Limb (tissue), 2 donors: ENCODE data around the gene MANBA.

Experiments used
- DNase-seq, 2 donors: peaks; one replicate each; pipeline ENCODE4 v3.0.0-alpha.2; 2016; ENCODE audit errors: extremely low spot score in 2 of 2

Gene MANBA

DNA sequence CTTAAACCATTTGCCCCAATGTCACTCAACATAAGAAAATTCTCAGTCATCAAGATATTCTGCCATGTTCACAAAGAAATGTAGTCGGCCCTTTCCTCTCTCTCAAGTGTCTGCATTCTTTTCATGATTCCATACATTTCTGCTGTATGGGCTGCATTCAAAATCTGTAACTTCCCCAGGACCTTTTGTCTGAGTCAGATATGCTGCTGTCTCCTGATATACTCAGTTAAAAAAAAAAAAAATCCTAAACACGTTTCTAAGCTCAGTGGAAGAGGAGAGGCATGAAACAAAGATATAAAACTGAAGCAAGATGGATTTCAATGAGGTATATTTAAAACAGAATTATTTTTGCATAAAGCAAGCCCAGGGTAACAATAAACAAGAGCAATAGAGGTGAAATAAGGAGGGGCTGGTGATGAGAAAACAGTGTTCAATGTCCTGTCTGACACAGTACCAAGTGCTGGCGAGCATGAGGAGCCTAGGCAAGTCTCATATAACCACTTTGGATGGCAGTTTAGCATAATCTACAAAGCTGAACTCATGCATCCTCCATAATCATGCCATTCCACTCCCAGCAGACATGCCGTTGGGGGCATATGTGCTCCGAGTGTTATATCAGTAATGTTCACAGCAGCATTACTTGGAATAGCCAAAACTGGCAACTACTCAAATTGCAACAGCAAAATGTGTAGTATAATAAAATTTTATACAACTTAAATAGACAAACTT, 76.7 kb downstream of the MANBA start:
- no peak for DNase-seq

DNA sequence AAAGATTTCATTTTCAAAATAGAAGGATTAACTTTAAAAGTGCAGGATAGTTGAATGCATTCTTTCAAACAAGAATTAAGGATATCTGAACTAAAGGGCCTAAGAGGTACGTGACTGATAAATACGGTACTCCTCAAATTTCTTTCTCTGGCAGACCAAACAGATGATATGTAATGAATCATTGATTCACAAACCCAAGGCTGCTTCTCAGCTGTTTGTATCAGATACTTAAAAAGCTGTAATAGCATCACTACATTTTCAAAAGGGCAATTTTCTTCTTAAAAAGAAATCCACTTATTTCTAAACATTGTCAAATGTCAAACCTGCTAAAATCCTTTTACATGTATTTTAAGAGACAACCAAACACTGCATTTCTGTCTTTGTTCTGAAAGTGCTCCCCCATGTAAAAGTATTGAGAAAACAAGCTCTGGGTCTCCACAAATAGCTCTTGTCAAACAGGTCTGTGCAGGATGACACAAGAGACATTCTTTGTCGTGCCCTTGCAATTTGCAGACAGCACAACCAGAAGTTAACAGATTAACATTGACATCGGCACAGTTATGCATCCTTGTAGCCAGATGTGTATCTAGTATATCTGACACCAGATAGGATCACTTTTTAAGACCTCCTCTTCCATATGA, 82.0 kb downstream of the MANBA start:
- peak in 1 of 2 donors; percentile 8 for DNase-seq

DNA sequence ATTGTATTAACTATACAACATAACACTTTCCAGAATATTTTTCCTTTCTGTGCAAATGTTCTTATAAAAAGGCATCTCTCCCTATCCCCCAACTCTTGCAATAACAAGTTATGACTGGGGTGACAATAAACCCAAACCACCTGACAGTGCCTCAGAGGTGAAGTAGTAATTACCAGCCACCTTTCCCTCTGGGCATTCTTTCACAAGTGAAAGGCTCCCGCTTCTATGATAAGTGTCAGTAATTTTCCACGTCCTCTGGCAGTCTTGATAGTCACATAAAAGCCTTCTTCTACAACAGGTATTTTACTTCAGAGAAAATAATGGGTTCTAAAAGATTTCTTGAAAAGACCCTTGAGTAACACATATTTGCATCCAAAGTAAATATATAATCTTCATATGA, 82.7 kb downstream of the MANBA start:
- DNase-seq = no peak

DNA sequence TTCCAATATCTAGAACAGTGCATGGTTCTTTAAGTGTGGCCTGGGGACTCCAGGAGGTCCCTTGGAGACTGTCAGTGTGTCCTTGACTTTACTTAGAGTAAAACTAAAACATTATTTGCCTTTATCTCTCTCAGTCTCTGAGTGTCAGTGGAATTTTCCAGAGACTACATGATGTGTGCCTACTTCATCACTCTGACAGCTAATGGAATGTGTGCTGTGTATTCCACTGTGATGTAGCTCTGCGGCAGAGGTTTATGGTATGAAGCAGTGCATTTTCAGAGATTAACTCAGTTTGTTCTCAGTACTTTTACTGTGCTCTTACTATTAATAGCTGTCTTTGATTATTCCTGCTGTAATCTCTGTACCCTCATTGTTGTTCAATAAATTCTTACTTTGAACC, 85.6 kb downstream of the MANBA start:
- DNase-seq = no peak

DNA sequence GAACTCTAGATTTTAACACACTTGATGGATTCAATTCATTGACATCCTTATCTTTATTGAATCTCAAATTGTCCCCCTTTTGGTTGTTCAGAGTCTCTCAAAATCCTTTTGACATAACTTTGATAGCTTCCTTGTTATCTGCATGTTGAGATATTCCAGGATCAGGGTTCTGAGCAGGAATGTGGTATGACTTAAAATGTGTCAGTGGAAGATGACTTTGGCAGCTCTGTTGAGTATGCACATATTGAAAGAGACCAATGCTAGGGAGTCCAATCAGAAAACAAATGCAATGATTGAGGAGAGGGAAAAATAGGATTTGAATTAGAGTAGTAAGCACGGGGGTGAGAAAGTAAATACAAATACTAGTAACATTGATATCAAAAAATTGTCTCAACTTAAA, 93.8 kb downstream of the MANBA start:
- DNase-seq = no peak

DNA sequence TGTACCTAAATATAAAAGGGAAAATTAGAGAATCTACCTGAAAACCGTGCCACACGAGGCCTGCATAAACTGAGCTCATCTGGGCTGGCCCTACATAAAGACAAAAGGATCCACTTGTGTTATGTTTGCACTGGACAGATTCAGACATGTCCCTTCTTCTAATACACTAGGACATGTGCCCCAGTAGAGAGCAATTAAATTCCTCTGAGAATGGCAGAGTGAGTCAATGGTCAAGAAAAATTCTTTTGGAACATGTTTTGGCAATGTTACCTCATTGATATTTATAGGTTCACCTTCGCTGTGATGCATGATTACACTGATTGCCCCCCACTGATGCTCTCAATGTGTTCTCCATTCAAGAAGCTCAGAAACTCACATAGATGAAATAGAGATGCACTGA, 95.2 kb downstream of the MANBA start:
- DNase-seq = no peak

DNA sequence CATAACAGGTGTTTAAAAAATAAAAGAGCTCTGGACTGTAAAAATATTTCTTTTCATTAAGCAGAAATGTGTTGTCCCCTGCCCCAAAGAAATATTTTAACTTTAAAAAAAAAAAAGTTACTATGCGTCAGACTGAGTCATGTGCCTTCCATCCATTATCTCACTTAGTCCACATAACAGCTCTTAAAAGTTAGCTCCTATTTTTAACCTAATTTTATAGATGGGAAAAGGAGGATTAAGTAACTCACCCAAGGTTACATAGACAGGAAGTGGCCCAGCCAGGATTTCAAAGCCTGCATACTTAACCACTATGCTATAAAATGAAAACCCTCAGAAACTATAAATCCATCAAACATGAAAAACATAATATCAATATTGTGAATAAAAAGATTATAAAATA, 97.7 kb downstream of the MANBA start:
- DNase-seq = no peak

DNA sequence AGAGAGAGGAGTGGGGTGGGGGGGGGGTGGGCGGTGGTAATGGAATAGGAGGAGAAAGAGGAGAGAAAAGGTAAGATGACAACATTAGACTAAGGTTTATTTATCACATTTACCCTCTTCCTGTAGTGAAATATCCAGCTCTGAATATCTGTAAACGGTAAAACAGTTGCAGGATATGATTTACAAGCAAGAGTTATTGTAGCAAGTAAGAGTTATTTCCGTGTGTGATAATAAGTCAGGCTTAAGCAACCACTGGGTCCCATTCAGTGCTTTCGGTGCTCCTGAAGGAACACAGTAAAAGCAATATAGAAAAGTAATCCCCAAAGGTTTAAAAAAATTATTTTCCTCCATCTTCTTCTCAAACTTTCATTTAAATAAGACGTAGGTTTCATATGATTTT, 103.6 kb downstream of the MANBA start:
- no peak for DNase-seq

DNA sequence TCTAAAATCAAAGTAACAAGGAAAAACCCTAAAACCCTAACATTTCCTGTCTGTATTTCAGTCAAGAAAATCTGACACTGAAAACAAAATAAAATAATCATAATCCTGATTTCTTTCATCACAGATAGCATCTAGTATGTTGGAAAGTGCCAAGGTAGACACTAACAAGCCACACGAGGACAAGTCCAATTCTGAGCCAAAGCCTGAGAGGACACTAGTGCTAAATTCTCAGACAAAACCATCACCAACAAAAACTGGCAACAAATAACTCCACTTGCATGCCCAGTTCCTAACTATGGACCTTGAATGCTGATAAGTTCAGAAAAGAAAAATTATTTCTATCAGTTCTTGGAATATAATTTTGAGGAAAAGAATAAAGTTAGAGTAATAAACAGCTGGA, 113.7 kb downstream of the MANBA start:
- no peak for DNase-seq

DNA sequence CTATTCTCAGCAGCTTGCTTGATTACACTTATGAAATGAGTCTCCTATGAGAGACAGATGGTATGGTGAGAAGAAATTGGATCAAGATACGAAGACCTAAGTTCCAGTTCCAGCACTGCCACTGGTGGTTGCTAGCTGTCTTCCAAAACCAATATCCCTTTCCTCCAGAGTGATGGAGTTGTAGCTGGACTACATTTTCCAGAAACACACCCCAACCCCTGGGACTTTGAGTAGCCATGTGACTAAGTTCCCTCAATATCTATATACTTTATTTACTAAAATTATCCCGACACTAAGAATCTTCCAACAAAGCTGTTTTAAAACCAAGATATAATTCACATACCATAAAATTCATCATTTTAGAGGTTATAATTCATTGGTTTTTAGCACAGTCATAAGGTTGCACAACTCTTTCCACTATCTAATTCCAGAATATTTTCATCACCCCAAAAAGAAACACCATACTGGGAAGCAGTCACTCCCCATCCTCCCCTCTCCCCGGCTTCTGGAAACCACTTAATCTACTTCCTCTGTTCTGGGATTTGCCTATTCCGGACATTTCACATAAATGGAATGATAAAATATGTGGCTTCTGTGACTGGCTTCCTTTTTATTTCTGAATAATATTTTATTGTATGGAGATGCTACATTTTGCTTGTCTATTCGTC, 118.0 kb downstream of the MANBA start:
- no peak for DNase-seq

DNA sequence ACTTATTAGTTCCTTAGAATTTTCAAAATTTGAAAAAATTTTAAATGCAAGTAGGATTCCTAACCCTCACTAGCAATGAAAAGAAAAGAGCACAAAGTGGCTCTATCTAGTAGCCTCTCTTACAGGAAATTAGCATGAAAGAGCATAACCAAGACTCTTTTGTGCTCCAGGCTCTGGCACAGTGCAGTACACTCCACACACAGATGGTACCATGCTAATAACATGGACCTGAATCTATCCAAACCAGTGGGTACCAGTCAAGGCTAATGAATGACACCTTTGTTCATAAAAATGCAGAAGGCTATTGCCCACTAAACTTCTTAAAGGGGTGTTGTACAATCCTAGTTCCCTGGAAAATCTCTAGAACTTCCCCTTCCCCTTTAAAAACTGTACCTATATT, 119.0 kb downstream of the MANBA start:
- DNase-seq = no peak

DNA sequence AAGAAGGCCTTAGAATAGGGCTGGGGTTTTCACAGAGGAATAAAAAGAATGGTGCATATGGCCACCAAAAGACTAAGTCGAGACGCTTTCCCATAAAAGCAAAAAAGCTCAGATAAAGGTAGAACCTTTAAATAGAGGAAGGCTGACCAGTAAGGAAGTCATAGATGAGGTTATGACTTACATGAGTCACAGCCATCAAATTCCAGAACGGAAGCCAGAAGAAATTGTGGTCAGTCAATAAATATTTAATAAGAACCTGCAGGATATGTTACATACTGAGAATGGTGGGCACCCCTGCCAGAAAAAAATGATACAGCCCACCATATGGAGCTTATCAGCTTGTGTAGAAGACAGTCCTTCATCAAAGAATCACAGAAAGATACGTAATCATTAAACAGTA, 120.1 kb downstream of the MANBA start:
- DNase-seq = no peak

DNA sequence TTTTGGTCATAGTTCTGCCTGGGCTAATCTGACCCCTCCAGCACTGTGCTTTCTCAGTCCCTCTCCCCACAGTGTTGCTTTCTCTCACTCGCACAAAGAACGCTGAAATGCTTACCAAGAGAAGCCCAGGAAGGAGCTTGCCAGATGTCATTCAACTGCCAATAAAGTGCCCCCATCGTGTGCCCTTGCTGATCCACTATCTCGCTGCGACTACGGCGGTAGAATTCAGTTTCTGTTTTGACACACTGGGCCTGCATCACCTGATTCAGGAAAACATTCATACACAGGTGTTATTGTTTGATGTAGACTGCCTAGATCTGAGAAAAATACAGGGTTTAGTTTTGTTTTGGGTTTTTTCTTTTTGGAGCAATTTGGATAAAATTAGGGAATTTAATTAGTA, 121.2 kb downstream of the MANBA start:
- no peak for DNase-seq

DNA sequence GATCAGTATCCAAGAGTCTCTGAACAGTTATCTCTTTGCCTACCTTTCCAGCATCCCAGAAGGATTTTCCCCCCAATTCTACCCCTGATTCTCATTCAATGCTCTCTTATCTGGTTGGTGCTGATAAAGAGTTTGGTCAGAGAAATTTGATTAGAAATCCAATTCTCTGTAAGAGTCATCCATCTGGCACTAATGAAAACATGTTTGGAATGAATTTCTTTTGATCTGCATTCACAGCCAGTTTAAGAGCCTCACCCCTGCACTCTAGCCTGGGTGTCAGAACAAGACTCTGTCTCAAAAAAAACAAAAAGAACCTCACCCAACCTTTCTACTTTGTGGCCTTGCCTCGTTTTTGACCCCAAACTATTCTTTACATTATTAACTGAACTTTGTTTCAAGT, 122.1 kb downstream of the MANBA start:
- DNase-seq = no peak

DNA sequence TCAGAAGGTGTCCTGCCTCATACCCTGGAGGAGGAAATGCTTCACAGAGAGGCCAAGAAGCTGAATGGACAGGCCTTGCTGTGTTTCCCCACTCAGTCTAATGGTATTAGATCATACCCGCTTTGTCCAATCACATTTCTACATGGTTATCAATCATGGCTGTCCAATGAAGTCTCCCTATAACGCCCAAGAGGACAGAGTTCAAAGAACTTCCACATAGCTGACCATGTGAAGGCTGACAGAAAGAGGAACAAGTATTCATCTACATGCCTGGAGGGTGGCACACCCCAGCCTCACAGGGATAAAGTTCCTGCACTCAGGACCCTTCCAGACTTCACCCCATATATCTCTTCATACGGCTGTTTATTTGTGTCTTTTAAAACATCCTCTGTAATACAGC, 123.4 kb downstream of the MANBA start:
- DNase-seq = no peak

DNA sequence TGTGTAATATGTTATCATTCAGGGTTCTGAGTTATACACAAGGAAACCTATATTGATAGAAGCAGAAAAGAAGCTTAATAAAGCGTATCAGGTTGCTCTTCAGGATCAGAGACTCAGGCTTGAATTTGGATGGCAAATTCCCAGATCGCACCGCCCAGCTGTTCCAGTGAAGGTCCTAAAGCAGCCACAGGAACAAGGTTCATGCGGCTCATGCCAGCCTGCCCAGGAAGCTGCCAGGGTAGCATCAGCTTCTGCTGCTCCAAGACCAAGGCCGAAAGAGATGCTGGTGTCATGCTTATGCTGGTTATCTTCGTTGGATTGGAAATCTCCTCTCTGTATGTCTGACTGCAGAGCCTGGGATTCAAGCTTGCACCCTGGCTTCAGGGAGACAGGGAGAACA, 127.7 kb downstream of the MANBA start:
- DNase-seq = no peak

DNA sequence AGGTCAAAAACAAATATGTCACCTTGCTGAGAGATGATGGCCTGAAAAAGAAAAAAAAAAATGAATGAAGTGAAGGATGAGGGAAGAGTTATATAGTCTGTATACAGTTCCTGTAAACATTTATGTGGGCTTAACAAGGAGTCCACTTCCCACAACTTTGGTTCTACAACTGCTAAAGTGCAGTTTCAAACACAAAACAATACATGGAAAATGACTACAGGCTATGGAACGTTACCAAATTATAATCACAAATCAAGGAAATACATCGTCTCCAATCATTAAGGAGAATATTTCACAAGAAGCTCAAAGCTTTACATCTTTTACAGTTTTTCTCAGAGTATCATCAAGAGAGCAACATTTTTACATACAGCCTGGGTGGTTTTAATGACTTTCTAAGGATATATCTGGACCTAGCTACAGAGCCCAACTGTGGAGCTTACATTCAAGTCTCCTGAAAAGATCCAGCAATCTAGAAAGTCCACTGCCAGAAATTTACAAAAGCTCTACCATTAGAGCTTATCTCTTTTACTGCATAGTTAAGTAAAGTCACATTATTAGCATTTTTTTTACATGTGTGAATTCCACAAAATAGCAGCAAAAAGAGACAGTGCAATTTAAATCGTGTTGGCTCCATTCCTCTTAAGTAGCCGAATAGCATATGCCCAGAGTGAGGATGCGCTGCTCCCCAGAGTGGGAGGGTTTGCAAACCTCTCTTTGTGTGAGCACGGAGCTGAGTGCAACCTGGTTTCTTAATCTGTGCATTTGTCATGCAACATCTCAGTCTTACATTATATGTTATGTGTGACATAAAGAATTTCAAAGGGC, 128.3 kb downstream of the MANBA start:
- no peak for DNase-seq

DNA sequence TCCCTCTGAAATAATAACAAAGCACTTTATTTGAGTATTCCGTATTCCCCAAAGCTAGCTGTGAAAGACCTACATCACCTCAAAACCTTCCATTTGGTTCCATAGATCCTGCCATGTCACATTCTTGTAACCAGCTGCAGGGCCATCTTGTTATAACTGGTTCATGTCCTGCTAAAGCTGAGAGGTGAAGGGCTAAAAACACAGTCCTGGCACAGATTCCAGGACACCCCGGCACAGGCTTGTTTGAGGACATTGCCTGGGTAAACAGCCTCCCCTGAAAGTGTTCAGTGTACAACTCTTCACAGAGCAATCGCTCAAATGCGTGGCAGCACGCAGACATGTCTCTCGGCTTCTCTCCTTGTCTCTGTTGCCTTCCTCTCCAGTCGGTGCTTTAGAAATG, 129.2 kb downstream of the MANBA start:
- no peak for DNase-seq

DNA sequence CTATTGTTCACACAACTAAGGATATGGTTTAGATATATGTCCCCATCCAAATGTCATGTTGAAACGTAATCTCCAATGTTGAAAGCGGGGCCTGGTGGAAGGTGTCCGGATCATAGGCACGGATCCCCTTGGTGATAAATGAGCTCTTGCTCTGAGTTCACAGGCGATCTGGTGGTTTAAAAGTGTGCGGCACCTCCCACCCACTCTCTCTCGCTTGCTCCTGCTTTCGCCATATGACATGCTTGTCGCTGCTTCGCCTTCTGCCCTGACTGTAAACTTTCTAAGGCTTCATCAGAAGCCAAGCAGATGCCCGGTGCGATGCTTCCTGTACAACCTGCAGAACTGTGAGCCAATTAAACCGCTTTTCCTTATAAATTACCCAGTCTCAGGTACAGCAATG, 131.1 kb downstream of the MANBA start:
- no peak for DNase-seq

DNA sequence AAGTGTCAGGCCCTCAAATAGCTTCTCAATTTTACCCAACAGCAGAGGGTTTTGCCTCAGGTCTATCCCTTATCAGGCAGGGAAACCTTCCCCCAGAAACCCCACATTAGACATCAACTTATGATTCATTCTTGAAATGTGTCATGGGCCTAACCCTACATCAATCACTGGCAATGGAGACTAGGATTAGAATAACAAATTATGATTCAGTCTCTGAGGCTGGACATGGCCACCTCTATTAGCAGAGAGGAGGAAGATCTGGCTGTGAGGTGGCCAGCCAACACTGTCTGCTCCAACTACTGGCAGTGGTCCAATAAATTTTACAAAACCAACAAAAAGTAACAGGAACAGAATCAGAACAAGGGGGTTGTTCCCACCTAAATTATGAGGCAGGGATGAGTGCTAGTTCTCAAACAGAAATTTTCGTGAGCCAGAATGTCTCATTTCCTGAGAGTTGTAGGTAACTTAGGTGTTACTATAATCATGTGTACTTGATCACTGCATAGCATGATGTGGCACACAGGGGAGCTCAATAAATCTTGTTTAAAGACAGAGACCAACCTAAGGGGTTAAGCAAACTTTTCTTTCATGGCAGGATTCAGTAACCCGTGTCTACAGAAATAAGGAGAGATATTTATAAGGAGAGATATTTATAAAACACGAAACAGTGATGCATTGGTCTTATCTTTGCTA, 132.8 kb downstream of the MANBA start:
- no peak for DNase-seq

DNA sequence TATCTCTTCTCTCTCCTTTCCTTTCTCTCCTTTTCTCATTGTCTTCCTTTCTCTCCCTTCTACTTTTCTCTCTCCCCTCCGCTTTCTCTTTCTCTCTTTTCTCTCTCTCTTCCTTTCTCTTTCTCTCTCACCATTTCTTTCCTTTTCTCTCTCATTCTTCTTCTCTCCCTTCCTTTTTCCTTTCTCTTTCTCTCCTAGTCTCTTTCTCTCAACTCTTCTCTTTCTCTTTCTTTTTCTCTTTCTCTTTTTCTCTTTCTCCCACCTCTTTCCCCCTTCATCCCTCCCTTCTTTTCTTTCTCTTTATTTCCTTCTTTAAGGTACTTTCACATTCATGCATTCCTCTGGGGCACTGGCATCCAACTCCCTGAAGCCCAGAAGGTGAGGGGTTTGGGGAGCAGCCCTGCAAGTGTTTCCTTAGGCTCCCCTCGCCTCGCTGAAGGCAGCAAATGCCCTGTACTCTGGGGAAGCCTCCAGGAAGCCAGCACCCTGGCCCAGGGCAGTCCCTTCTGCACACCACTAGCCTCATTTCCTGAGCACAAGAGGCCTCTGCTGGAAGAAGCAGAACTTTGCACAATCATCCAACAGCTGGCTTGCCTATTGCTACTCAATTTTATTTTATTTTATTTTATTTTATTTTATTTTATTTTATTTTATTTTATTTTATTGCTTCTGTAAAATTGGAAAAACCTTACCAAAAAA, 135.4 kb downstream of the MANBA start:
- no peak for DNase-seq
